SK-N-SH treated with all-trans-retinoic acid at 6 μM for 48 hours (cell line): ENCODE data around the gene GTPBP1.

Source experiments
- ARNTL ChIP-seq: fragments of 450-650 bp; formaldehyde crosslinking; IDR thresholded peaks from 2 replicates; pipeline ENCODE4 v1.5.0; 2020; ENCODE audit warnings: low read depth, mild to moderate bottlenecking, moderate library complexity, borderline replicate concordance
- SNAI2 ChIP-seq: fragments of 250-450 bp; sonication (Bioruptor Pico); IDR thresholded peaks from 2 replicates; pipeline ENCODE4 v1.5.0; 2020; ENCODE audit warnings: mild to moderate bottlenecking, moderate library complexity
- ZC3H10 ChIP-seq: fragments of 250-450 bp; sonication (Bioruptor Pico); IDR thresholded peaks from 2 replicates; pipeline ENCODE4 v1.5.1; 2021; ENCODE audit warnings: mild to moderate bottlenecking, moderate library complexity
- TF ChIP-seq, protein P1 (sequence below): fragments of 250-450 bp; sonication (Bioruptor Pico); IDR thresholded peaks from 2 replicates; pipeline ENCODE4 v1.5.1; 2020; ENCODE audit warnings: low read depth, mild to moderate bottlenecking, moderate library complexity

DNA sequence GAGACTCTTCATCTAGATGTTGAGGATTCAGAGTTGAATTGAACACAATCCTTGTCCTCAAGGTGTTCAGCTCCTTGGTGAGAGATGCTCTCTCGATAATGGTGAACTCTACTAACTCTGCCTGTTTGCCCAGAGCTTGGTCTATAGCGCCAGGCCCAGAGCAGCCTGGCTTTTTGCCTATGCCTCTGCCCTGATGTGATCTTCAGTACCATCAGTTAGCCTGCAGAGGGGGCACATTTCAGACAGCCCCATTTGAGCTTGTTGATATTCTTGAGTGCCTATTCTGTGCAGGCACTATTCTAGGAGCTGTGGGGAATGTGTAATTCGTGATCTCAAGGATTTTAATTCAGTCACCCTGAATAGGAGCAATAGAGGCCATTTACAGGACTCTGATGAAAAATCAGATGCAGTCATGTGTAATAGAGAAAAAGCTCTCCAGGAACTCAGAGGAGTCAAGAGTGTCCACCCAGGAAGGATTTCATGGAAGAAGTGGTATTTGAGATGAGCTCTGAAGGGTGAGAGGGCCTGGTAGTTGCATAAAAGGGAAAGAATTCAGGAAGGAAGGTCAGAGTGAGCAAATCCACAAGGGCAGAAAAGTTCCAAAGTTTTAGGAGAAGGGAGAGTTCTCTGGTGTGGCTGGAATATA is 19.3 kb downstream of the GTPBP1 start:
- no peak for TF ChIP-seq ARNTL (CRISPR knock-in tag)
- no peak for TF ChIP-seq SNAI2 (CRISPR knock-in tag)
- TF ChIP-seq, protein P1, sequence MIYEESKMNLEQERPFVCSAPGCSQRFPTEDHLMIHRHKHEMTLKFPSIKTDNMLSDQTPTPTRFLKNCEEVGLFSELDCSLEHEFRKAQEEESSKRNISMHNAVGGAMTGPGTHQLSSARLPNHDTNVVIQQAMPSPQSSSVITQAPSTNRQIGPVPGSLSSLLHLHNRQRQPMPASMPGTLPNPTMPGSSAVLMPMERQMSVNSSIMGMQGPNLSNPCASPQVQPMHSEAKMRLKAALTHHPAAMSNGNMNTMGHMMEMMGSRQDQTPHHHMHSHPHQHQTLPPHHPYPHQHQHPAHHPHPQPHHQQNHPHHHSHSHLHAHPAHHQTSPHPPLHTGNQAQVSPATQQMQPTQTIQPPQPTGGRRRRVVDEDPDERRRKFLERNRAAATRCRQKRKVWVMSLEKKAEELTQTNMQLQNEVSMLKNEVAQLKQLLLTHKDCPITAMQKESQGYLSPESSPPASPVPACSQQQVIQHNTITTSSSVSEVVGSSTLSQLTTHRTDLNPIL (CRISPR knock-in tag) = no peak
- no peak for TF ChIP-seq ZC3H10 (CRISPR knock-in tag)
